AG08396 (cell line): ENCODE measurements around the gene PSMD5.
"Not testable (repeated sequence)": the region's sequence is repeated elsewhere in the genome, so short reads cannot be mapped to it uniquely, and the experiment has no call there.

Experiments
- DNase-seq: peaks from one replicate; pipeline ENCODE4 v3.0.0; 2012; ENCODE audit warnings: low spot score, mixed read lengths

PSMD5 gene

GRCh38 chr9:120807607-120808379 is 34.9 kb downstream of the PSMD5 start:
- no peak for DNase-seq

GRCh38 chr9:120804784-120805363 is 37.8 kb downstream of the PSMD5 start:
- DNase-seq: not testable (repeated sequence)

- DNase-seq: no peak
Observed at GRCh38 chr9:120801441-120801840, 41.3 kb downstream of the PSMD5 start.

- peak; percentile 95 for DNase-seq
Observed at GRCh38 chr9:120792898-120793765, 49.6 kb downstream of the PSMD5 start, which contains the start of gene FBXW2. Gene FBXW2, minus strand, starts transcription at chr9:120793416. Its CDS starts 5,158 bp downstream, at chr9:120788258.

- DNase-seq: no peak
Observed at GRCh38 chr9:120791161-120791560, 51.6 kb downstream of the PSMD5 start.

GRCh38 chr9:120787933-120788332 is 54.8 kb downstream of the PSMD5 start:
- no peak for DNase-seq

- no peak for DNase-seq
Observed at GRCh38 chr9:120783602-120784047, 59.1 kb downstream of the PSMD5 start.

- DNase-seq: no peak
Observed at GRCh38 chr9:120781236-120781635, 61.5 kb downstream of the PSMD5 start.

GRCh38 chr9:120780367-120780766 is 62.4 kb downstream of the PSMD5 start:
- no peak for DNase-seq

GRCh38 chr9:120779227-120779626 is 63.5 kb downstream of the PSMD5 start:
- DNase-seq: no peak

- DNase-seq: no peak
Observed at GRCh38 chr9:120778758-120779157, 64.0 kb downstream of the PSMD5 start.

GRCh38 chr9:120777229-120777628 is 65.5 kb downstream of the PSMD5 start:
- DNase-seq: no peak

GRCh38 chr9:120776788-120777187 is 65.9 kb downstream of the PSMD5 start:
- DNase-seq: no peak

GRCh38 chr9:120775859-120776258 is 66.9 kb downstream of the PSMD5 start:
- no peak for DNase-seq

GRCh38 chr9:120774719-120775118 is 68.0 kb downstream of the PSMD5 start:
- DNase-seq: no peak

- no peak for DNase-seq
Observed at GRCh38 chr9:120773256-120773655, 69.5 kb downstream of the PSMD5 start.

GRCh38 chr9:120770931-120771330 is 71.8 kb downstream of the PSMD5 start:
- DNase-seq: no peak

- DNase-seq: no peak
Observed at GRCh38 chr9:120768886-120769285, 73.8 kb downstream of the PSMD5 start.

GRCh38 chr9:120768247-120768646 is 74.5 kb downstream of the PSMD5 start:
- no peak for DNase-seq

- no peak for DNase-seq
Observed at GRCh38 chr9:120767451-120767850, 75.3 kb downstream of the PSMD5 start.
